ENCODE data around the gene EZH1.

Gene EZH1

GRCh38 chr17:42686520-42687128 is 58.2 kb downstream of the EZH1 start:
- Histone ChIP-seq H3K4me3 (no peak overlapping the region), H3K36me3 (peaks cover 0 to 47% (median 6%) of the 10 kb centered on the region in 3 donors), H3K27ac (no peak overlapping the region), H3K9me3 (no peaks in the 10 kb centered on the region), H3K27me3 (no peaks in the 10 kb centered on the region), H3K4me1 (peaks cover 0 to 26% (median 22%) of the 10 kb centered on the region in 4 donors)
- TF ChIP-seq CTCF (IDR thresholded peaks at IDR 0.05), result no peak
- no peak for DNase-seq
- intact Hi-C loops (cut with DNase I; ENCODE audit: low total_unique reads), result no loop called here

GRCh38 chr17:42685831-42686230 is 59.0 kb downstream of the EZH1 start:
- H3K27ac ChIP-seq, result no peak overlapping the region
- no peak for DNase-seq
- no peak for TF ChIP-seq CTCF (IDR thresholded peaks at IDR 0.05)
- H3K9me3 ChIP-seq, result no peaks in the 10 kb centered on the region
- intact Hi-C loops (cut with DNase I; ENCODE audit: low total_unique reads), result no loop called here
- no peaks in the 10 kb centered on the region for H3K27me3 ChIP-seq
- H3K4me1 ChIP-seq, result peaks cover 0 to 34% (median 26%) of the 10 kb centered on the region in 4 donors
- H3K36me3 ChIP-seq, result peaks cover 0 to 39% (median 6%) of the 10 kb centered on the region in 3 donors
- H3K4me3 ChIP-seq, result no peak overlapping the region

GRCh38 chr17:42684929-42685556 is 59.8 kb downstream of the EZH1 start:
- Histone ChIP-seq H3K4me3 (no peak overlapping the region), H3K27ac (no peak overlapping the region), H3K27me3 (no peaks in the 10 kb centered on the region), H3K9me3 (no peaks in the 10 kb centered on the region), H3K36me3 (peaks cover 0 to 31% (median 6%) of the 10 kb centered on the region in 3 donors), H3K4me1 (peaks cover 0 to 42% (median 33%) of the 10 kb centered on the region in 4 donors)
- DNase-seq, result no peak
- intact Hi-C loops (cut with DNase I; ENCODE audit: low total_unique reads), result loop anchor here (5.0 kb wide), 1 partner anchor 78 kb away; the partner anchor contains the start of genes RETREG3 and TUBG1
- TF ChIP-seq CTCF (IDR thresholded peaks at IDR 0.05), result no peak

GRCh38 chr17:42683407-42684034 is 61.3 kb downstream of the EZH1 start:
- Histone ChIP-seq H3K4me1 (peaks cover 0 to 57% (median 48%) of the 10 kb centered on the region in 4 donors), H3K36me3 (peaks cover 0 to 25% (median 6%) of the 10 kb centered on the region in 3 donors), H3K27me3 (no peaks in the 10 kb centered on the region), H3K9me3 (no peaks in the 10 kb centered on the region), H3K4me3 (peak overlapping the region; percentile 48 to 56), H3K27ac (peak overlapping the region; percentile 12 to 41)
- DNase-seq, result peak in 1 of 2 donors; percentile 75
- intact Hi-C loops (cut with DNase I; ENCODE audit: low total_unique reads), result loop anchor here (1.0 to 5.0 kb wide), 2 partner anchors 76 to 105 kb away; partner anchors contain the start of genes RETREG3 and TUBG1
- no peak for TF ChIP-seq CTCF (IDR thresholded peaks at IDR 0.05)

- Histone ChIP-seq H3K27ac (peak overlapping the region; percentile 41 to 94), H3K4me3 (peak overlapping the region; percentile 48 to 56), H3K4me1 (peaks cover 0 to 60% (median 49%) of the 10 kb centered on the region in 4 donors), H3K27me3 (no peaks in the 10 kb centered on the region), H3K36me3 (peaks cover 0 to 24% (median 6%) of the 10 kb centered on the region in 3 donors), H3K9me3 (no peaks in the 10 kb centered on the region)
- TF ChIP-seq CTCF (IDR thresholded peaks at IDR 0.05), result no peak
- peak in 1 of 2 donors; percentile 78 for DNase-seq
- intact Hi-C loops (cut with DNase I; ENCODE audit: low total_unique reads), result loop anchor here (1.0 to 5.0 kb wide), 2 partner anchors 76 to 105 kb away; partner anchors contain the start of genes RETREG3 and TUBG1
Observed at GRCh38 chr17:42682722-42683403, 62.0 kb downstream of the EZH1 start.

Measured in tibial artery (tissue), 4 donors.